ENCODE measurements around the gene CYP24A1. TPM values are rescaled to one million over a fixed set of nuclear protein-coding genes. Genes with fewer than 3 reads are reported as not detected.
"Not testable (repeated sequence)": the region's sequence is repeated elsewhere in the genome, so short reads cannot be mapped to it uniquely, and the experiment has no call there.

CYP24A1 gene
- total and polyA plus RNA-seq, 5 donors, result not detected

GRCh38 chr20:54129350-54129749 lies 44.4 kb downstream of the CYP24A1 start:
- Histone ChIP-seq H3K4me3 (ENCODE audit: low read length) (no peak overlapping the region), H3K9me3 (ENCODE audit: control insufficient read depth, low read length) (no peaks in the 10 kb centered on the region), H3K4me1 (ENCODE audit: control insufficient read depth, insufficient read depth, low read length) (no peaks in the 10 kb centered on the region), H3K27ac (ENCODE audit: low read length) (no peak overlapping the region), H3K27me3 (ENCODE audit: control insufficient read depth, insufficient read depth) (no peaks in the 10 kb centered on the region)
- ATAC-seq (no peak), DNase-seq (no peak)
- WGBS, result 98% methylated on average over 3 of the region's 3 CpGs
- intact Hi-C loops (cut with DNase I), result no loop called here

- no peak for DNase-seq
- no peaks in the 10 kb centered on the region for H3K27me3 ChIP-seq (ENCODE audit: control insufficient read depth, insufficient read depth)
- ATAC-seq, result no peak
- intact Hi-C loops (cut with DNase I), result no loop called here
- H3K27ac ChIP-seq (ENCODE audit: low read length), result no peak overlapping the region
- no peak overlapping the region for H3K4me3 ChIP-seq (ENCODE audit: low read length)
- 85% methylated on average over 7 of the region's 7 CpGs for WGBS
- no peaks in the 10 kb centered on the region for H3K9me3 ChIP-seq (ENCODE audit: control insufficient read depth, low read length)
- no peaks in the 10 kb centered on the region for H3K4me1 ChIP-seq (ENCODE audit: control insufficient read depth, insufficient read depth, low read length)
Measured at GRCh38 chr20:54127855-54128574, 45.8 kb downstream of the CYP24A1 start.

GRCh38 chr20:54126806-54127655 lies 46.8 kb downstream of the CYP24A1 start:
- WGBS, result 68% methylated on average over 3 of the region's 3 CpGs
- intact Hi-C loops (cut with DNase I), result no loop called here
- no peak for ATAC-seq
- no peaks in the 10 kb centered on the region for H3K4me1 ChIP-seq (ENCODE audit: control insufficient read depth, insufficient read depth, low read length)
- H3K9me3 ChIP-seq (ENCODE audit: control insufficient read depth, low read length), result no peaks in the 10 kb centered on the region
- no peaks in the 10 kb centered on the region for H3K27me3 ChIP-seq (ENCODE audit: control insufficient read depth, insufficient read depth)
- no peak overlapping the region for H3K27ac ChIP-seq (ENCODE audit: low read length)
- no peak for DNase-seq
- no peak overlapping the region for H3K4me3 ChIP-seq (ENCODE audit: low read length)

- H3K4me1 ChIP-seq (ENCODE audit: control insufficient read depth, insufficient read depth, low read length); H3K9me3 ChIP-seq (ENCODE audit: control insufficient read depth, low read length); H3K27me3 ChIP-seq (ENCODE audit: control insufficient read depth, insufficient read depth); DNase-seq; H3K4me3 ChIP-seq (ENCODE audit: low read length); H3K27ac ChIP-seq (ENCODE audit: low read length); ATAC-seq; intact Hi-C loops (cut with DNase I): not testable (repeated sequence)
- WGBS, result 94% methylated on average over 12 of the region's 12 CpGs
Measured at GRCh38 chr20:54126328-54126727, 47.5 kb downstream of the CYP24A1 start.

- H3K9me3 ChIP-seq (ENCODE audit: control insufficient read depth, low read length), result no peaks in the 10 kb centered on the region
- H3K27ac ChIP-seq (ENCODE audit: low read length), result no peak overlapping the region
- intact Hi-C loops (cut with DNase I), result no loop called here
- no peak overlapping the region for H3K4me3 ChIP-seq (ENCODE audit: low read length)
- 70% methylated on average over 11 of the region's 11 CpGs for WGBS
- DNase-seq (no peak), ATAC-seq (peak; percentile 45 to 47)
- H3K27me3 ChIP-seq (ENCODE audit: control insufficient read depth, insufficient read depth), result no peaks in the 10 kb centered on the region
- H3K4me1 ChIP-seq (ENCODE audit: control insufficient read depth, insufficient read depth, low read length), result no peaks in the 10 kb centered on the region
Measured at GRCh38 chr20:54123587-54124180, 50.1 kb downstream of the CYP24A1 start.

- Histone ChIP-seq H3K9me3 (ENCODE audit: control insufficient read depth, low read length) (no peaks in the 10 kb centered on the region), H3K4me1 (ENCODE audit: control insufficient read depth, insufficient read depth, low read length) (no peaks in the 10 kb centered on the region), H3K27me3 (ENCODE audit: control insufficient read depth, insufficient read depth) (no peaks in the 10 kb centered on the region), H3K27ac (ENCODE audit: low read length) (no peak overlapping the region), H3K4me3 (ENCODE audit: low read length) (no peak overlapping the region)
- WGBS, result 84% methylated on average over 10 of the region's 10 CpGs
- intact Hi-C loops (cut with DNase I), result no loop called here
- no peak for DNase-seq
- no peak for ATAC-seq
Measured at GRCh38 chr20:54122681-54123586, 50.9 kb downstream of the CYP24A1 start.

GRCh38 chr20:54122189-54122588 lies 51.6 kb downstream of the CYP24A1 start:
- H3K27ac ChIP-seq (ENCODE audit: low read length), result no peak overlapping the region
- intact Hi-C loops (cut with DNase I), result no loop called here
- H3K4me3 ChIP-seq (ENCODE audit: low read length), result no peak overlapping the region
- DNase-seq (no peak), ATAC-seq (no peak)
- 85% methylated on average over 1 of the region's 1 CpG for WGBS
- H3K4me1 ChIP-seq (ENCODE audit: control insufficient read depth, insufficient read depth, low read length), result no peaks in the 10 kb centered on the region
- H3K9me3 ChIP-seq (ENCODE audit: control insufficient read depth, low read length), result no peaks in the 10 kb centered on the region
- H3K27me3 ChIP-seq (ENCODE audit: control insufficient read depth, insufficient read depth), result no peaks in the 10 kb centered on the region

GRCh38 chr20:54119744-54120143 lies 54.0 kb downstream of the CYP24A1 start:
- DNase-seq (no peak), ATAC-seq (no peak)
- no peak overlapping the region for H3K27ac ChIP-seq (ENCODE audit: low read length)
- H3K9me3 ChIP-seq (ENCODE audit: control insufficient read depth, low read length), result no peaks in the 10 kb centered on the region
- intact Hi-C loops (cut with DNase I), result no loop called here
- 69% methylated on average over 2 of the region's 2 CpGs for WGBS
- H3K27me3 ChIP-seq (ENCODE audit: control insufficient read depth, insufficient read depth), result no peaks in the 10 kb centered on the region
- H3K4me3 ChIP-seq (ENCODE audit: low read length), result no peak overlapping the region
- H3K4me1 ChIP-seq (ENCODE audit: control insufficient read depth, insufficient read depth, low read length), result no peaks in the 10 kb centered on the region

GRCh38 chr20:54118220-54119001 lies 55.4 kb downstream of the CYP24A1 start:
- Histone ChIP-seq H3K9me3 (ENCODE audit: control insufficient read depth, low read length) (no peaks in the 10 kb centered on the region), H3K4me3 (ENCODE audit: low read length) (no peak overlapping the region), H3K27ac (ENCODE audit: low read length) (no peak overlapping the region), H3K4me1 (ENCODE audit: control insufficient read depth, insufficient read depth, low read length) (no peaks in the 10 kb centered on the region), H3K27me3 (ENCODE audit: control insufficient read depth, insufficient read depth) (no peaks in the 10 kb centered on the region)
- DNase-seq (no peak), ATAC-seq (no peak)
- intact Hi-C loops (cut with DNase I), result no loop called here
- 78% methylated on average over 9 of the region's 9 CpGs for WGBS

Measured in right cardiac atrium (tissue), 5 donors.